GM19438 (cell line): Measurements from ENCODE around the gene EPHB6.

Experiments used
- ATAC-seq: cut with Tn5 transposase; IDR thresholded peaks from one replicate; pipeline ENCODE4 v1.9.1; 2021; ENCODE audit warnings: low read depth; ENCODE audit not compliant: unreplicated experiment

Gene EPHB6

GRCh38 chr7:142916508-142916907 lies 61.6 kb downstream of the EPHB6 start:
- no peak for ATAC-seq

GRCh38 chr7:142917447-142917846 lies 62.6 kb downstream of the EPHB6 start:
- no peak for ATAC-seq

- ATAC-seq: no peak
Observed at GRCh38 chr7:142918901-142919300, 64.0 kb downstream of the EPHB6 start.

GRCh38 chr7:142919656-142920055 lies 64.8 kb downstream of the EPHB6 start:
- no peak for ATAC-seq
